ENCODE data around the gene TBC1D14.
"Not testable (repeated sequence)": the region's sequence is repeated elsewhere in the genome, so short reads cannot be mapped to it uniquely, and the experiment has no call there.

The TBC1D14 gene

GRCh38 chr4:7068279-7068842 is 158.7 kb downstream of the TBC1D14 start:
- DNase-seq, result no peak

GRCh38 chr4:7068883-7069282 is 159.3 kb downstream of the TBC1D14 start:
- DNase-seq, result no peak

DNA sequence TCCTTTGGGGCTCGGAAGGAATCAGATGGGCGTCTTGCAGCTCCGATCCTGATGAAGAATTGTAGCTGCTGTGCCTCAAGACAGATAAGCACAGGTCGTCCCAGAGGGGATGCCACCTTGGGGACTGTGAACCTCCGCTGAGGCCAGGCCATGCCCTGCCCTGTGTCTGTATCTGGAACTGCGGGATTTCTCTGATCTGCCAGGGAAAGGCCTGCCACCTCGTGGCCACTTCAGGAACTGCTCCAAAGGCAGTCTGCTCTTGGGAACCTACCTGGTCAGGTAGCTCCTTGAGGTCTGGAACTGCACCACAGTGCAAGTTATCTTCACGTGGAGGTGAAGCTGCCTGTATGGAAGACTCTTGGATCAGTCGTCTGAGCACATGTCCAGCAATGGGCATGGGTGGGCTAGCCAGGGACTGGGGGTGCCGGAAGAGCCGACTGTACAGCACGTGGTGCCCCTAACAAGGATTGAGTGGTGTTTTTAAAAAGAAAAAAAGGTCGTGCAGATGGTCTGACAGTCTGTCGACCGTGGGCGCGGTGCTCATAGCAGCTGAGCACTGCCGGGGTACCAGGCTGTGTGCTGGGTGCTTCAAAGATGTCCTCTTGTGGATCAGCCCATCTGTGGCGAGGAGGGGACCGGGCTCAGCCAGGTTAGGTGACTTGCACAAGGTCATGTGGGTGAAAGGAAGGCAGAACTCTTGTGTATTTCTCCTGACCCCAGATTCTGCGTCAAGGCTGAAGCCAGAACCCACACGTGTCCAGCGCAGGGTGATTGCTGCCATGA is 161.3 kb downstream of the TBC1D14 start:
- peak; percentile 39 for DNase-seq

- no peak for DNase-seq
These were observed 163.4 kb downstream of the TBC1D14 start for GRCh38 chr4:7073059-7073458.

DNA sequence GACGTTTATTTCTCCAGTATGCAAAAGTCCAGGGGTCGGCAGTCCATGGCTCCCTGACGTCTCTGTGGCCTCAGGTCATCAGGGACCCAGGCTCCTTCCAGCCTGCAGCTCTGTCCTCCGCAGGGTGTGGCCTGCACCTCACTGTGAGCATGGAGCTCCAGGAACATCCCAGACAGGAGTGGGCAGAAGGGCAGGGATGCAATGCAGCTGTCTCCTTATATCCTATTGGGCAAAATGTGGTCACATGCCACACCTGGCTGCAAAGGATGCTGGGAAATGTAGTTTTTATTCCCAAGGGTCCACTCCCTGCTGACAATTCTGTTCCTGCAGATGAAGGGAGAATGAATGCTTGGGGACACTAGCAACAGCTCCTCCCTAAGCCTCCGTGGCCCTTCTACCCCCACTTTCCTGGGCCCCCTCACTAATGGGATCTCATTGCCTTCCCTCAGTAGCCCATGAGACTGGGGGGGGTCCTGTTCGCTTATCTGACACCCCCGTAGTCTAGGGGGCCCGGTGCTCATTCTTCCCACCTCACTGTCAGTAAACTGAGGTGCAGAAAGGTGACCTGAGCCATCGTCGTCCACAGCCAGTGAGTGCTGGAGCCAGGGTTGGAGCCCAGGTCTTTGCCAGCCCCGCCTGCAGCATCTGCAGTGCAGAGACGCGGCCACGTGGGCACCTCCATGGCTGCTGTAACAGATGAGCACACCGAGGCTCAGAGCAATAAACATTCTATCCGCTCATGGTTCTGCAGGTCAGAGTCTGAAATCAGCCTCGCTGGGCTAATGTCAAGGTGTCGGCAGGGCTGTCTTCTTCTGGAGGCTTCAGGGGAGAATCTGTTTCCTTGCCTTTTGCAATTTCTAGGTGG is 164.1 kb downstream of the TBC1D14 start:
- DNase-seq, result no peak

DNA sequence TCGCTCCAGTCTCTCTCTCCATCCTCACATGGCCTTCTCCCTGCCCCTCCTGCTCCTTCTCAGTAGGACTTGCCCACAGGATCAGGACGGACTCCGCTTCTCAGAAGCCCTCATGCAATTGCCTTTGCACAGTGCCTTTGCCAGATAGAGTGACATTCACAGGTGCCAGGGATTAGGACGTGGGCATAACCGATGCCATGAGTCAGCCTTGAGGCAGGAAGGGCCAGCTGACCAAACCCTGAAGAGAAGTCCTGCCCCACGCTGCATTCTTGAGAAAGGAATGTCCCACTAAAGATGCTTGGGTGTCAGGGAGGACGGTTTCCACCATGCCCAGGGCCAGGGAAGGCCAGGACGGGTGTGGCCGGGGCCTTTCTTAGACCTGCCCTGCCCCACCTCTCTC is 164.8 kb downstream of the TBC1D14 start:
- DNase-seq, result no peak

- no peak for DNase-seq
These were observed 166.5 kb downstream of the TBC1D14 start for GRCh38 chr4:7075962-7076695.

DNA sequence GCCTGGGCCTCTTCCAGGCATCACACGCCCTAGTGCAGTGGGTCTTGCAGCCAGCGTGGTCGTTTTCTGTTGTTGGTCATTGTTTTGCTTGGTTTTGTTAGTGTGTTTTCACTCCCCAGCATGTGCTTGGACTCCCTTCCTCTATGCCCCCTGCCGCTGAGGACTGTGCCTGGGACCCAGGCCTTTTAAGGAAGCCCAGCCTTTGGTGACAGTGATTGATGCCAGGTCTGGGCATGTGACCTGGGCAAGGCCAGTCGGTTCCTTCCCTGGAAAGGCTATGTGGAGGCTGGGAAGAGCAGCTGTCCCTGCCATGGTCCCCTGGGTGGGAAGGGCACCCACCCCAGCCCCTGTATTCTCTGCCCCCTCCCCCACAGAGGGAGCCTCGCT is 167.1 kb downstream of the TBC1D14 start:
- DNase-seq, result no peak

- DNase-seq, result no peak
These were observed 167.7 kb downstream of the TBC1D14 start for GRCh38 chr4:7077371-7077770.

DNA sequence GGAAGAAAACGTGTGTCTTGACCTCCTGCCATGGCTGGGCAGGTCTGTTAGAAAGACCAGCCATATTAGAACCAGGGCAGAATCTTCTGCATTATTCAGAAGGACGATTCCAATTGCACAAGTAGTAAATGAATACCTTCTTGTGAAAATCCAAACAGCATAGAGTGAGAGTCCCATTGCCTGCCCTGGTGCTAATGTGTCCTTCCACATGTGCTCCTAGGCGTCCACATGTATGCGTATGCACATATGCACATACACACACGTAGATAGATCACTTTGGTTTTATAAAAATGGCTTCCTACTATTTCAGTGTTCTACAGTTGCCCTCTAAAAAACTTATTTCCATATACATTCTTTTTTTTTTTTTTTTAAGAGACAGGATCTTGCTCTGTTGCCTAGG is 168.4 kb downstream of the TBC1D14 start:
- DNase-seq, result no peak

GRCh38 chr4:7079483-7079882 is 169.9 kb downstream of the TBC1D14 start:
- not testable (repeated sequence) for DNase-seq

- DNase-seq, result not testable (repeated sequence)
These were observed 170.3 kb downstream of the TBC1D14 start for GRCh38 chr4:7079909-7080308.

Data from NCI-H2107 (cell line).